DMS 273 (cell line): Measurements from ENCODE around the gene CALD1.

Source experiments
- DNase-seq: peaks from one replicate; lab custom pipeline; 2025; ENCODE audit not compliant: unreplicated experiment; lab: John Stamatoyannopoulos, UW

CALD1 gene

DNA sequence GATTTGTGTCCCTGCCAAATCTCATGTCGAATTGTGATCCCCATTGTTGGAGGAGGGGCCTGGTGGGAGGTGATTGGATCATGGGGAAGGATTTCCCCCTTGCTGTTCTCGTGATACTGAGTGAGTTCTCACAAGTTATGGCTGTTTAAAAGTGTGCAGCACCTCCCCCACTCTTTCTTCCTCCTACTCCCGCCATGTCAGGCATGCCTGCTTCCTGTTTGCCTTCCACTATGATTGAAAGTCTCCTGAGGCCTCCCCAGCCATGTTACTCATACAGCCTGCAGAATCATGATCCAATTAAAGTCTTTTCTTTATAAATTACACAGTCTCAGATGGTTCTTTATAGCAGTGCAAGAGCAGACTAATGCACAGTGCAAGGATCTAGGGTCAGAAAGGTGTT, 75.4 kb downstream of the CALD1 start:
- no peak for DNase-seq

DNA sequence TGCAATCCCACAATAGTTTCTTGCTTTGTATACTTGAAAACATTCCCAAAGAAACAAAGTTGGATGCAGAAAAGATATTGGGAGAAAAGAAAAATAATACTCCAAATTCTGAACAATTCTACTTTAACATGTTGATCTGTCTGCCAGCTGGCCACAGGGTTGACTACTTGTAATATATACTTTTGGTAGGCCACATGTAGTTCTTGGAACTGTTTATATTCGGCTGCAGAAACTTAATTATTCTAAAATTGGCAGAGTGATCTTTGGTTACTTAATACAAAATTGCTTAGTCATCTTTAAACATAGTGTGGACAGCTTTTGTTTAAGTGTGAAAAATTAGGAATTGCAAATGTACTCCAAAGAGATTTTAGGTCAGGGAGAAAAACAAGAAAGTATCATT, 76.0 kb downstream of the CALD1 start:
- no peak for DNase-seq

DNA sequence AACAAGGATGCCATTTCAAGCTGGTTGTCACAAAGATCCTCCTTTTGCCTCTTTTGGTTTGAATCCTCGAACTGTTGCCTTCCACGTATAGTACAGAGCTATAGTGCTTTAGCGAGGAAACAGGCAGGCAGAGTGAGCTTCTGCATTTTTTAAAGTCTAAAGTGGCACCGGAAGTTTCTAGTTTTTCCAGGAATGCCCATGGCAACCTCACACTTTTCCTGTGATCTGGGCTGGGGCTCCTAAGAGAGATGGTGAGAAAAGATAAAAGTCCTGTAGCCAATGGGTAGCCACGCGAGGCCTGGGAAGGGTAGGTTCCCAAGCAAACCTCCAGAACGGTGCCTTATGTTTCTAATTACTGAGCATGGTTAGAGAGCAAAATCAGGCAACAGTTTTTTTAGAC, 76.7 kb downstream of the CALD1 start:
- no peak for DNase-seq

DNA sequence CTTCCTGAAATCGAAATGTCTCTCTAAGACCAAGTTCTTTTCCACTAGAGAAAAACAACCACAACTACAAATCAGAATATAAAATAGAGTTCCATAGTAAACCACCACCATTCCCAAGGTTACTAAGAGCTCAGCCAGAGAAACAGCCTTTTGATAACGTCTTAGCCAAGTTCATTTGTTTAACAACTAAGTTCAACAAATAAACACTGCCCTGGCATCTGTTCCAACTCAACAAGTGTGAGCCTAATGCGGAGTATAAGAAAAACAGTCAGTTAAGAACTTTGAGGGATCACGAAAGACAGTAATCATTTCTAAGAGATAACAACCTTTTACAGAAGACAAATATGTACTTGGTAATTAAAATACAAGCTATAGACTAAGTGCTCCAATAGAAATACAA, 77.3 kb downstream of the CALD1 start:
- DNase-seq, result peak; percentile 10

- DNase-seq, result no peak
Measured at GRCh38 chr7:134857958-134858357, 78.5 kb downstream of the CALD1 start.

DNA sequence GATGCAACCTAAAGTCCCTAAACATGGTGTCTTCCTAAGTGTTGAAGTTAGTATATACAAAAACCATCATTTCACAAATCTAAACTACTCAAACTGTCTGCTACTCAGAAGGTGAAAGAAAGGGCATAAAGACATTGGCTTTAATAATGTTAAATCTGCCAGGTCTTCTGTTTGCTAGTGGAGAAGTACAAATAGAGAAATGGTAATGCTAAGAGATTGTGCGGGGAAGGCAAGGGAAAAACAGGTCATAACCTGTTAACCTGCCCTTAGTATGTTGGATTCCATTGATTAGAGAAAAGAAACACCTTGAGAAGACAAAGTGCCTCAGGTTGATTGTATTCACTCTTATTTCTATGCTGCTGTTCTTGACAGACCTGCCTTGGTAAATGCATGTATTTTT, 80.3 kb downstream of the CALD1 start:
- no peak for DNase-seq

- peak; percentile 17 for DNase-seq
Measured at GRCh38 chr7:134865001-134865845, 85.8 kb downstream of the CALD1 start.

DNA sequence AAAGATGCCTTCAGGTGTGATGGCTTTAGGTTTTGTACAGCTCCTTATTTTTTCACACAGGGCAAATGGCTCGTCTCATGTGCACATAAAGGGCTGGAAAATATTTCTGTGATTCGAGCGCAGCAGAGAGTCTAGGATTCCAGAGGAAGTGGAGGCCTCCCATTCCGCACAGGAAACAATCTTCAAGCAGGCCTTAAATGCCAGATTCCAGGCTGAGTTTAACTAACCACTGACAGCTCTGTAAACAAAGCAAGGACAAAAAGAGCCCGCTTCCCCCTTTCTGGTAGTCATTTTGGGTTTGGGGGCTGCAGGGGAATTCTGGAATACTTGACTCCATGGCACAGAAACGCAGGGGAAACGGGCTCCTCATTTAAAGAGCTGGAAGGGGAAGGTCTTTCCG, 87.2 kb downstream of the CALD1 start:
- DNase-seq, result no peak

DNA sequence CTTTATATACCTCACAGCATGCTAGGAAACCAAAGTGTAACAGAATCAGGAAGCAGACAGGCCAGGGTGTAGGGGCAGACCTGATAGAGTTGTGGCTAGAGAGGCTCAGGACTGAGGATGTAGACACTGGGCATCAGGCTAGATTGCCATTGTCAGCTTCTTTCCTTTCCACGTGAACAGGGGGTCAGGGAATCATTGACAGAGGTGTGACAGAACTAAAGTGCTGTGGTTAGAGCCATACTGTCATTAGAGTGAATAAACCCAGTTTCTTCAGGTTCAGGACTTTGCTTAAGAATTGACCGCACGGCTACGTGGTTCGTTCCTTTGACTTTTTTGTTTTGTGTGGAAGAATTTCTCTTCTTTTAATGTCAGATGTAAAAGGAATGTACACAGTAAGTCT, 90.7 kb downstream of the CALD1 start:
- DNase-seq, result no peak

DNA sequence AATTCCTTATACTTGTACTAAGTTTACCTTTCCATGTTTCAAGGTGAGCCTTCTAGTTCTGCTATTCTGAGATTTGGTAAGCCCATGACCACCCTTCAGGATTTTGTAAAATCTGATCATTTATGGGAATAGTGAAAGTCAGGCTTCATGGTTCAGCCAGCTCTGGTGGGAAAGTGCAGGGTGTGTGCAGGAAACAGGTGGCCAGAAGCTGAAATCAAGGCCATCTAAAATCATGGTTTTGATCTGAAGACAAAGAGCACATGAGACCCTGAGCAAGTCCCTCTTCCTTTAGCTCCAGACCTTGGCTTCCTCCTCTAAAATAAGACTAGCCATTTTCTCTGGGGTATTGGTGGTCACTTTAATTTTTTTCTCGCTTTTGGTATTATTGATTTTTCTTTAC, 91.3 kb downstream of the CALD1 start:
- no peak for DNase-seq

GRCh38 chr7:134873253-134873652, 93.8 kb downstream of the CALD1 start:
- no peak for DNase-seq

DNA sequence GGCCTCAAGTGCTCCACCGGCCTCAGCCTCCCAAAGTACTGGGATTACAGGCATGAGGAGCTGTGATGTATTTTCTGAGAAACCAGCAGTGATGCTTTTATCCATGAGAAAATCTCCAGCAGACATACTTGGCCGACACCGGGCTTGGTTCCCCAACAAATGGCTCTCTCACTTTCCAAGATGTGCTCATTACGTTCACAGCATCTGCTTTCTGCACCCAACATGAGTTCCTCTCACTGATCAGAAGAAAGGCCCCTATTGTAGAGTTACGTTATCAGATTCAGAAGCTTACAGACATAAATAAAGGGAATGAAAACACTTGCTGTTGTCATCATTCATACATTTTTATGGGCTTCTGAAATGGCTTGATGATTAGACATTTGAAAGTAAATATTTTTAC, 95.0 kb downstream of the CALD1 start:
- DNase-seq, result no peak

DNA sequence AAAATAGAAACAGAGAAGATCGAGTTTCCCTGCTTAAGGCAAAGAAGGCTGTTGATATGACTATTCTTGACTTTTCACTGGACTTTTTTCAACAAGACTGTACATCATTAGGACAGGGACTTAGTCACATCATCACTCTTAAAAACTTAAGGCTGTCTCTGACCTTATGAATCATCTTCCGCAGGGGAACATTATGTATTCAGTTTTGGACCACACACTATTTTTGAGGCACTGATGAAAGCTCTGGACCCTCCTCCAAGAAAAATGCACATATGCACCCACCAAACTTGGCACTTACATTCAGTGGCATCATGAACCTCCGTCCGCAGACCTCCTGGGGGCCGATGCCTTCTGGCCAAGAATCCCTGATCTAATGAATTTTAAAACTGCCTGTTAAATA, 96.4 kb downstream of the CALD1 start:
- no peak for DNase-seq

GRCh38 chr7:134878746-134879357, 99.4 kb downstream of the CALD1 start:
- DNase-seq, result peak; percentile 18

DNA sequence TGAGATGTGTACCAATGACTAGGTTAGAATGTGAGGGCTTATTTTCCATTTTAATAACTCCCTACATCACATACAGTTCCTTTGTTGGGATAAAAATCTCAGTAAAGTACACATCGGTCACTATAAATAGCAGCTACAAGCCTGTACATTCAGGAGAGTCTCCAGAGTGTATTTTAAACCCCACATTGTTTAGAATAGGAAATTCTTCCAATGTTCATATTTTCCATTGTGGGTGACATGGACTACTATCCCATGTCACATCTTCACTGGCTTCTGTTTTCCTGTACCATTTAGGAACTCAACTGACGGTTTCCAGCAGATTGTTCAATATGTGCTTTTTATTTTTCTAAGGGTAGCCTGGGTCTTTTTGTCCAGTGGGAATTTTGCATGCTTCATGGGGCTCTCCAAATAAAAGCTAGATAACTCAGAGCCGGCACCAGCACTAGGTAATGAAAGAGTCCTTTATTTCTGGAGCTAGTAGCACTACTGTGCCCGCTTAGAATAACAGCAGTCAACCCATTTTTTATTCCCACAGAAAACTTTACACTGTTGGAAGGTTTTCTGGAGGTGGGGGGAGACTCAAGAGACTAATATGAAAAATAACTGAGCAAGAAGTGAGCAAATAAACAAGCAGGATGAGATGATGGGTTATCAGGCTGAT, 100.5 kb downstream of the CALD1 start:
- DNase-seq, result no peak

DNA sequence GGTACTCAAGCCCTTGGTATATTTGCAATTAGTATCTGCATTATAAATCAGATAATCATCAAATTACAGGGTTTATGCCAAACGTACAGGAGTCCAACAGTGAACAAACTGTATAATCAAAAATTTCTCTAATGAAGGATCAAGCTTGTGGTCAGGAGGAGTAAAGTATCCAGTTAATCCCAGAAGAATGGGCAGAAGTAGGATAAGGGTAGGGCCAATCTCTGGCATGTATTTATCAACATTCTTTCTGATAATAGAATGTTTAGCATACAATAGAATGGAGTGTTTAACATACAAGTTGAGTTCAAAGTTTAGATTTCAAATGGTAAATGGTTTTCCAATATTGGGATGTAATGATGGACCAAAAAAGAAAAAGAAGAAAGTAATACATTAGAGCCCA, 103.0 kb downstream of the CALD1 start:
- no peak for DNase-seq

- peak; percentile 33 for DNase-seq
Measured at GRCh38 chr7:134885967-134886352, 106.5 kb downstream of the CALD1 start.

DNA sequence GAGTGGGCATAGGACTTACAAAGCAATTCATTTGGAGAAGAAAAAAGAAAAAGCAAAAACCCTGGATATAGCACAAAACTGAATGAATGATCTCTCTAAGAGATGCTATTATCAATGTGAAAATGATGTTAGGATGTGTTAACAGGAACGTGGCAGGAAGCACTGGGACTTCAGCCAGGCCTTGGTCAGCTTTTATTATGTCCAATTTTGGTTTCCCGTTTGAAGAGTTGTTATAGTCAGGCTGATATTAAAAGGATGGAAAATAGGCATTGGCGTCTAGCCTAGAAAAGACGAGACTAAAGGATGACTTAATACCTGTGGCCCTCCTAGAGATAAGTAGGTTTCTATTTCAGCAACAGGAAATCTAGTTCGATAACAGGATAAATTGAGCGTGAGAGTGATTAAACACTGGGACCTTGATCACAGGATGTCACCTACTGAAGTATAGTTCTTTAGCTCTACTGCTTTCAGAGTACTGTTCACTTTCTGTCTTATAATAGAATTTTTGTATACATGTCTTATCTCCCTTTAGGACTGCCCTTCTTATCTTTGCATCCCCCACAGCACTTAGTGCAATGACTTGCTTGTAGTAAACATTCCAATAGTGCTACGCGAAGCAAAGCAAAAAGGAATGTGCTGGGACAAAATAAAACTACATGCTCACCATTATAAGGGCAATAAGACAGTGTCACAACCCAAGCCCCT, 107.1 kb downstream of the CALD1 start:
- DNase-seq, result peak; percentile 33

DNA sequence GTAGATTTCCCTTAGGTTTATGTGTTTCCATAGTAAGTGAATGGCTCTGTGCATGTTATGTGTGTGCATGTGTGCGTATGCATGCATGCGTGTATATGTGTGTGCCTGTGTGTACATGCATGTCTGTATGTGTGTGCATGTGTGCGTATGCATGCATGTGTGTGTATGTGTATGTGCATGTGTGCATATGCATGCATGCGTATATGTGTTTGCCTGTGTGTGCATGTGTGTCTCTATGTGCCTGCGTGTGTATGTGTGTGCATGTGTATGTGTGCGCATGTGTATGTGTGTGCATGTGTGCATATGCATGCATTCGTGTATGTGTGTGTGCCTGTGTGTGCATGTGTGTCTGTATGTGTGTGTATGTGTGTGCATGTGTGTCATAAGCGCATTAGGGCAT, 108.1 kb downstream of the CALD1 start:
- DNase-seq, result no peak

DNA sequence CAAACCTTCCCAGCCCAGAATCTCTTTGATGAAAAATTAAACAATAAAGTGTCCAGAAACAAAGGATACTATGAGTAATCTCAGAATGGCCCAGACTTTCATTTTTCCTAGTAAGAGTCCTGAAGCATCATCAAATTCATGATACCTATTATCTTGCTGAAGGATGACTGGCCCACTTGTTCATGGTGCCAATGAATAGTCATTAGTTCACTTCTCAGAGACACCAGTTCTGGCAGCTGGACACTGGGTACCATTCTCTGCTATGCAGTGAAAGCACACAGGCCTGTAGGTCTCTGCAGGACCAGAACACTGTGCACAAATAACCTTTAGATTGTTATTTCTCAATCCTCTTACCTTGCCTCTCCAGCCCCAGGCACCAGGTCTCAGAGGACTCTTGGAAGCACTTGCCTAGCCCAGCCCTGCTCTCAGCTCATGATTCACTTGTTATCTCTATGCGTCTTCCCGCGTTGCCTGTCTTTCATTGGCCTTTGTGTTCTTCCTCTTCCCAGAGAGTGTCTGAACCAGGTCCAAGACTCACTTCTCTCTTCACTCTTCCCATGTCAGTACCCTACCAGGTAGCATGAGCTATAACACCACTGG, 108.8 kb downstream of the CALD1 start:
- DNase-seq, result no peak
